Glomerular endothelial cell (primary cell): ENCODE data around the gene CEL. TPM values are rescaled to one million over a fixed set of nuclear protein-coding genes. Genes with fewer than 3 reads are reported as not detected.
A peak's percentile ranks its signal among the peaks of the same experiment; 100 is the strongest.
"Not testable (repeated sequence)": the region's sequence is repeated elsewhere in the genome, so short reads cannot be mapped to it uniquely, and the experiment has no call there.

Source experiments
- DNase-seq: peaks from one replicate; pipeline ENCODE4 v3.0.0-alpha.2; 2011; ENCODE audit warnings: low read depth, low spot score; ENCODE audit errors: extremely low read depth
- total RNA-seq: library from RNA; depleted of rRNA; stranded (reverse); fragments of >200 nt; gene quantifications from 2 replicates; pipeline ENCODE4 v1.2.3, GENCODE V29; 2015

Gene CEL
- 0.34 and 0.99 TPM in 2 replicates for total RNA-seq

GRCh38 chr9:133061764-133062145, at the start of gene CEL:
CEL (plus strand) TSS chr9:133061981; CDS start chr9:133062003, 22 bp downstream.
- DNase-seq = not testable (repeated sequence)

- no peak for DNase-seq
Measured at GRCh38 chr9:133014696-133015095, 47.1 kb upstream of the CEL start.

DNA sequence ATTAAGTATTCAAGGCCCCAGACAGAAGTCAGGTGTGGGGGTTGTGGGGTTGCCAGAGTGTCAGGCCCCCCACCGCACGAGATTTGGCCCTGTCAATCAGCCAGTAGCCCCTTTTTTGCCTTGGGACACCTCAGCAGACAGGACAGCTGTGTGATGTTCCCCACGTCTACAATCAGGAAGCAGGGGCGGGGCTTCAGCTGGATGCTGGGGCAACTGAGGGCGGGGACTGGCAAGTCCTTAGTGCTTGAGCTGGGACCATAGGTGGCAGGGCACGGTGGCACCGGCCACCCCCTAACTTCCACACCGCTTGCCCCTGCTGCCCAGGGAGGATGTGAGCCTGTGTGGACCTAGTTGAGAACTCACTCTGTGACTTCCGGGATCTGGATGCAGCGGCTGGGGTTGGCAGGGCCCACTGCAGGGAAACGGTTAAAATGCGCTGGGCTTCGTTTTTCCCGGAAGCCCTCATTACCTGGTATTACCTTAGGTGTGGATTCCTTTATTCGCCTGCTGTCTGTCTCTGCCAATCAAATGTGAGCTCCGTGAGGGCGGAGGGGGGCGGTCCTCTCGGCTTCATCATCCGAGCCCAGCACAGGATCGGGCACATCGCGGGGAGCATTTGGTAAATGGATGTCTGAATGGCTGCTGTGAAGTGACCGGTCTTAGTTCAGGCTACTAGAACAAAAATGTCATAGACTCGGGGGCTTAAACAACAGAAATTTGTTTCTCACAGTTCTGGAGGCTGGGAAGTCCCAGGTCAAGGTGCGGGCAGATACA, 38.5 kb upstream of the CEL start:
- DNase-seq = no peak

DNA sequence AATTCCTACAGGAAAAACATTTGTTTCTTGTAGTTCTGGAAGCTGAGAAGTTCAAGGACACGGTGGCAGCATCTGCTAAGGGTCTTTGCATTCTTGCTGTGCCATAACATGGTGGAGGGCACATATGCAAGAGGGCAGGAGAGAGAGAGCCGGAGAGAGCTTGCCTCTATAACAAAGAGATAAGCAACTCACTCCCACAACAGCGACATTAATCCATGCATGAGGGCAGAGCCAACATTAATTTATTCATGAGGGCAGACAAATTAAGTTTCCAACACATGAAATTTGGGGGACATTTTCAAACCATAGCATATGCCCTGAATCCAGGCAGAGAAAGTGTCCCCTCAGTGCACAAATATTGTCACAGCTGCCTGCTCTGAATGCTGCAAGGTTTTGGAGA, 35.4 kb upstream of the CEL start:
- DNase-seq = no peak

DNA sequence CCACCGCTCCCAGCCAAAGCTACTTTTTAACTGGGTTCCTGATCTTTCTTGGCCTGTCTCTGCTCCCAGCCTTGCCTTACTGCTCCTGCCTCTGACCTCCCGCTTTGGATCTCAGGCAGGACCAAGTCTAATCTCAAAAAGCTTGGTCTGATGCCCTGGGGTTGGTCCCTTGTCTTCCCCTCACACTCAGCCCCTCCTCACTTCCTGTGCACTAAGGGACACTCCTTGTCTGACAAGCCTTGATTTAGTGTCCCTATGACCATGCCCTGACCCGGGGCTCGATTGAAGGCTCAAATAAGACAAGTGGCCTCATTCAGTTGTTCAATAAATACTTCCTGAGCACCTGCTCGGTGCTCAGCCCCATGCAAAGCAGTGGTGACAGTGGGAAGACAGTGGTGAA, 34.6 kb upstream of the CEL start:
- no peak for DNase-seq

DNA sequence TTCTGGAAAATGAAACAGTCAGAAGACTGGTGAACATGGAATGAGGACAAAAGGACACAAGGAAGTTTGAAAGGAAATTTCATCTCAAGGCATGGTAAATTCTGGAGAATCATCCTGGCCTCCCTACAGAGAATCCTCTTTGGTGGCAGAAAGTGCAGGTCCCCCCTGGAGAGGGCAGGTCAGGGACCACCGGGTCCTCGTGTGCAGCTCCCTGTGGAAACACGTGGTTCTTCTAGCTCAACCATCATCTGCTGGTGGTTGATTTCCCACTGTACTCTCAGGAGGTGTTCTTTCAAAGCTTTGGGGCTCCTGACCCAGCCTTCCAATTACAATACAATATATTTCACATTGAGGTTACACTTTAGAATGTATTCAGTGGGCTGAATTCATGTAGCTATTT, 33.6 kb upstream of the CEL start:
- DNase-seq = no peak

- no peak for DNase-seq
Measured at GRCh38 chr9:133029994-133030316, 31.8 kb upstream of the CEL start.

- peak; percentile 99 for DNase-seq
Measured at GRCh38 chr9:133030317-133031129, 31.3 kb upstream of the CEL start, which contains the start of gene GTF3C5. GTF3C5 (plus strand) TSS chr9:133030997; CDS start chr9:133031012, 15 bp downstream.

- no peak for DNase-seq
Measured at GRCh38 chr9:133031130-133031422, 30.7 kb upstream of the CEL start.

DNA sequence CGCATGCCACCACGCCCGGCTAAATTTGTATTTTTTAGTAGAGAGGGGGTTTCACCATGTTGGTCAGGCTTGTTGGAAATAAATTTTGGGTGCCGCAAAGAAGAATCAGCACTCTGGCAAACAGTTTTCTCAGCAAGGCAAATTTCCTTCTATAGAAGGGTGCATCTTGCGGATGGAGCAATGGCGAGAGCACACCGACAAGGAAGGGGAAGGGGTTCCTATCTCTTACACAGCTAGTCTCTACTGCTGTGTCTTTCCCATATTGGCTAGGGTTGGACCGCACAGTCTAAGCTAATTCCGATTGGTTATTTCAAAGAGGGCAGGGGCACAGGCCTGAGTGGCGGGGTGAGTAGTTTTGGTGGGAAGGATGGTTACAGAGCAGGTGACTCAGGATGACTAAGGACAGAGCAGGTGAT, 30.3 kb upstream of the CEL start:
- no peak for DNase-seq

- DNase-seq = no peak
Measured at GRCh38 chr9:133032171-133032570, 29.6 kb upstream of the CEL start.

- no peak for DNase-seq
Measured at GRCh38 chr9:133035669-133036068, 26.1 kb upstream of the CEL start.

DNA sequence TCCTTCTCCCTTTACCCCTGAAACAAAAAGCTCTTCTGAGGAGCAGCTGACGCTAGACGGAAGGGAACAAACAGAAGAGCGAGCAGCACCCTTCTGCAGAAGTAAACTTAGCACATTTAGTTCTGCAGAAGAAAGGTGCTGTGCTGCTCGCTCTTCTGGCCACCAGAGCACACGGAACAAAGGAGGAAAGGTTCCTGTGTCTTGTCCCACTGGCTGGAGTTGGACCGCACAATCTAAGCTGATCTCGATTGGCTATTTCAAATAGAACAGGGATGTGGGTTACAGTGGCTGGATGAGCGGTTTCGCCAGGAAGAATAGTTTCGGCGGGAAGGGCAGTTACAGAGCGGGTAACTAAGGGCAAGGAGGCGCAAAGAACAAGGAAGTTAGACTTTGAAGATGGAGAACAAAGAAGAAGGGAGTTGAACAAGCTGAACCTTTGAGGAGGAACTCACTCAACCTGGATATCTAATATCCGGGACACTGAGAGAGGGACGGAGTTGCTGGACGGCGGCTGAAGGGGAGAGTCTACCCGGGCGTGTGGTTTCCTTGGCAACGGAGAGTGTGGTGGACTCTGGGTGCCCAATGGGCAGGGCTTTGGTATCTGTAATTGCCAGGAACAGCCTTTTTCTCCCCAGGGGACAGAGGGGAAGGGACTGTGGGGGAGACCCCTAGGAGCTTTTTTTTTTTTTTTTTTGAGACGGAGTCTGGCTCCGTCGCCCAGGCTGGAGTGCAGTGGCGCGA, 23.8 kb upstream of the CEL start:
- no peak for DNase-seq

DNA sequence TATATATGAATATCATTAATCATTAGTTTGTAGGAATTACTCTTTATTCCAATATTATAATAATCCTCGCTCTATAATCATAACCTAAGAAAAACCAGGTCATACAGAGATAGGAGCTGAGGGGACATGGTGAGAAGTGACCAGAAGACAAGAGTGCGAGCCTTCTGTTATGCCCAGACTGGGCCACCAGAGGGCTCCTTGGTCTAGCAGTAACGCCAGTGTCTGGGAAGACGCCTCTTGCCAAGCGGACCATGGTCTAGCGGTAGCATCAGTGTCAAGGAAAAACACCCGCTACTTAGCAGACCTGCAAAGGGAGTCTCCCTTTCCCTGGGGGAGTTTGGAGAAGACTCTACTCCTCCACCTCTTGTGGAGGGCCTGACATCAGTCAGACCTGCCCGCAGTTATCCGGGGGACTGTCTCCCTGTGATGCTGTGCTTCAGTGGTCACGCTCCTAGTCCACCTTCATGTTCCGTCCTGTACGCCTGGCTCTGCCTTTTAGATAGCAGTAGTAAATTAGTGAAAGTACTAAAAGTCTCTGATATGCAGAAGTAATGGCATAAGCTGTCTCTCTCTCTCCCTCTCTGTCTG, 20.8 kb upstream of the CEL start:
- not testable (repeated sequence) for DNase-seq

DNA sequence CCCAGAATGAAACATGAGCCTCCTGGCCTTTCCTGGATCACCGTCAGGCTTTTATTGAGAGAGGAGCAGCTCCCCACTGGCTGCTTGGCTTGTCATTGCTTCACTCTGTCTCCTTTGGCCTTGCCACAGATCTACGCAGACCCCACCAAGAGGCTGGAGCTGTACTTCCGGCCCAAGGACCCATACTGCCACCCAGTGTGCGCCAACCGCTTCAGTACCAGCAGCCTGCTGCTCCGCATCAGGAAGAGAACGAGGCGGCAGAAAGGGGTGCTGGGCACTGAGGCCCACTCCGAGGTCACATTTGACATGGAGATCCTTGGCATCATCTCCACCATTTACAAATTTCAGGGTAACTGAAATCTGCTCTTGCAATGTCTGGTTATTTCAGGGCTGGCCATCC, 19.8 kb upstream of the CEL start:
- no peak for DNase-seq

DNA sequence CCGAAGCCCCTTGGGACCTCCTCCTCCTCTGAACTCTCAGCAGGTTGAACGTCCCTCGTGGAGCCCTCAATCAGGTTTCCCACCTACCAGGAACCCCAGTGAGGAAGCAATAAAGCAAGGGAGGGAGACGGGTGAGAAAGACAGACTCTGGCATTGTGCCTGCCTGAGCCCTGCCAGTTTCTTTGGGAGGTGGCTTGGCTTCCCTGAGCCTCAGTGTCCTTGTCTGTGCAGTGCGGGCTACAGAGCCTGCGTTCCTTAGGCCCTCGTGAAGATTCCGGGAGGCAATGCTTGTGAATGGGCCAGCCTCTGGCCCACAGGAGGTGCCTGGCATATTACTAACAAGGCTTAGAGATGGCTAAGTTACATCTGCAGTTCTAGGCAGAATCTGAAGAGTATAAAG, 19.1 kb upstream of the CEL start:
- DNase-seq = no peak

- DNase-seq = no peak
Measured at GRCh38 chr9:133043449-133044035, 18.2 kb upstream of the CEL start.

DNA sequence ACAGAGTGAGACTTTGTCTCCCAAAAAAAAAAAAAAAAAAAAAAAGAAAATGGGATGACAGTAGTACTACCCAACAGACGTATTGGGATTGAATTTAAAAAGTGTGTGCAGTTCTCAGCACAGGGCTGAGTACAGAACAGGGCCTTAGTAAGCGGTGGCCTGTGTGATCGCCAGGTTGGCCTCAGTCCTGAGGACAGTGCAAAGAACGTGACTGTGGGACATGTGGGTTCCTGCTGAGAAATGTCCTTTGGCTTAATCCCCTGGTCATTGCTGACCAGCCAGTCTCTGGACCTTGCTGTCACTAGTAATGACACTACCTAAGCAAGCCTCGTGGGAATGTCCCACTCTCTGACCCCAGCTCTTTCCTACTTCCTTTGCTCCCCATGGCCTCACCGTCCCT, 17.7 kb upstream of the CEL start:
- no peak for DNase-seq

DNA sequence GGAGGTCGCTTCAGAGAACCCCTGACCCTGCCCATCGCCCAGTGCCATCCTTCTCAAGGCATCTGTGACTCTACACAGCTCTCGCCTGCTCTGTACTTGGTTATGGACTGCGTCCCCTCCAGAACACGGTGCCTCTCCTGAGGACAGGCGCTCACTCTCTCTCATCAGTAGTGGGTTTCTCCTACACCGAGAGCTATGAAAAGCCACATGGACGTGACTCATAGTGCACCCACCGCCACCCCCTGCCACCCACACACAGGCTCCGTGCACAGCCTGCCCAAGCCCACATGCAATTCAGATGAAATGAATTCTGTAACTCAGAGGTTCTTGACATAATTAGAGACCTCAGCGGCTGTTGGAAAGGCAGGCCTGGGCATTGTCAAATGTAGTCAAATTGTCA, 17.1 kb upstream of the CEL start:
- DNase-seq = no peak

GRCh38 chr9:133045132-133045531, 16.6 kb upstream of the CEL start:
- DNase-seq = no peak
